Right ventricle myocardium inferior (tissue), 1 donor: ENCODE data around the gene AMIGO3. TPM values are rescaled to one million over a fixed set of nuclear protein-coding genes. Genes with fewer than 3 reads are reported as not detected.
"Not testable (repeated sequence)": the region's sequence is repeated elsewhere in the genome, so short reads cannot be mapped to it uniquely, and the experiment has no call there.

Experiments
- ATAC-seq: fragments of 200-7000 bp; cut with Tn5 transposase; one replicate; pipeline ENCODE4 v1.9.1; 2020; ENCODE audit warnings: mild to moderate bottlenecking, moderate library complexity
- DNase-seq: peaks from one replicate; pipeline ENCODE4 v3.0.0; 2021; ENCODE audit errors: missing footprints
- intact Hi-C: fragments of 100-400 bp; cut with DNase I; formaldehyde crosslinking; loops from one replicate; pipeline ENCODE4 v1.11.0; 2022
- long read RNA-seq: library from polyadenylated mRNA; unstranded; transcript quantifications from one replicate; pipeline ENCODE4 v2.0.0, GENCODE V29; 2021
- total RNA-seq: library from RNA; stranded (reverse); fragmentation: NEBNext Ultra II Directional; extraction: Animal tissue kit (Norgen Biotek cat#: 25700); gene quantifications from one replicate; pipeline ENCODE4 v1.2.1, GENCODE V29; 2021
- donor health status: DM: no; HTN: yes; CAD: no; lungs with severe emphysema.

Gene AMIGO3
- not detected for total RNA-seq
- long read RNA-seq, partial matches to known transcripts = 0 of 2 reads
- long read RNA-seq, other reads (novel, unspliced or antisense) = 0 of 2 reads

- peak; percentile 76 for ATAC-seq
- peak; percentile 99 for DNase-seq
- intact Hi-C loops = no loop called here
Measured at GRCh38 chr3:49719214-49719884, at the start of gene AMIGO3. Gene AMIGO3 (minus strand): TSS chr3:49719684. CDS start chr3:49719465, 219 bp downstream.

- no peak for DNase-seq
- no peak for ATAC-seq
- intact Hi-C loops = no loop called here
Measured at GRCh38 chr3:49763981-49764380, 44.5 kb upstream of the AMIGO3 start.

DNA sequence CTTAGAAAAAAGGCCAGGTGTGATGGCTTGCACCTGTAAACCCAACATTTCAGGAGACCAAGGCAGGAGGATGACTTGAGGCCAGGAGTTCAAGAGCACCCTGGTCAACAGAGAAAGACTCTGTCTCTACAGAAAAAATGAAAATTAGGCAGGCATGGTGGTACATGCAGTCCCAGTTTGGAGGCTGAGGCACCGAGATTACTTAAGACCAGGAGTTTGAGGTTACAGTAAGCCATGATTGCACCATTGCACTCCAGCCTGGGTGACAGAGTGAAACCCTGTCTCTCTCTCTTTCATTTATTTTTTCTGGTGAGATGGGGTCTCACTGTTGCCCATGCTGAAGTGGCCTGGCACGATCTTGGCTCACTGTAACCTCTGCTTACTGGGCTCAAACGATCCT lies 42.2 kb upstream of the AMIGO3 start:
- ATAC-seq = no peak
- intact Hi-C loops = no loop called here
- no peak for DNase-seq

DNA sequence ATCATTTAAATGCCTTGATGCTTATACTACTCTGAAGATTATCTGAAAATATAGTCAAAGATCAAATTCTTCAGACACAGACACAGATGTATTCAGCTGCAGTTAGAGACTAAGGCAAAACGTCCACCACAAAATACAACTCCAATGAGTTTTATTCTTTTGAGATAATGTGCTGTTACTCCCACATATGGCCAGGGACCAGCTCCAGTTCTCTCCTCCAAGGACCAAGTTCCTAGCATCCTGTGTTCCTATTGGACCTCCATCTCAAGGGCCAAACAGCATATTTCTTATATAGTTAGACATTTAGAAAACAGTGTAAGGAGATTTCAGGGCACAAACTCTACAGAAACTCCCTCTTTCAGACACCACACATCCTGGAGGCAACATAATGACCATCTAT lies 39.7 kb upstream of the AMIGO3 start:
- DNase-seq (no peak), ATAC-seq (no peak)
- intact Hi-C loops = no loop called here

- DNase-seq (no peak), ATAC-seq (no peak)
- intact Hi-C loops = no loop called here
Measured at GRCh38 chr3:49757197-49757596, 37.7 kb upstream of the AMIGO3 start.

- intact Hi-C loops = no loop called here
- DNase-seq = no peak
- no peak for ATAC-seq
Measured at GRCh38 chr3:49756036-49756435, 36.6 kb upstream of the AMIGO3 start.

DNA sequence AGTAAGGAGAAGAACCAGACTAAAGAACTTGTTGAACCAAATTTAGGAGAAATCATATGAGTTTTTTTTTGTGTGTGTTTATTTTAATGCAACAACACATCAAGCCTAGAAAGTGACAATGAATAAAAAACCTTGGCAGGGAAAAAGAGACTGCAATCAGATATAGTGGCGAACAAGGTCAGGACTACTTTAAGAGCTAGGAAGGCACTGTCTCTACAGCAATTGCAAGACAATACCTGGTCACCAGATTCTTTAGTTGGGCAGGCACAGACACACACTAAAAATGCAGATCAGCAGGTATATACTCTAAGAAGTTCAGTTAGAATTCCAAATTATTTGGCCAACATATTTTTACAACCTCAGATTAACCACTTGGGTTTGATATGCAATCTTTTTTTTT lies 35.1 kb upstream of the AMIGO3 start:
- DNase-seq (no peak), ATAC-seq (no peak)
- intact Hi-C loops = no loop called here

DNA sequence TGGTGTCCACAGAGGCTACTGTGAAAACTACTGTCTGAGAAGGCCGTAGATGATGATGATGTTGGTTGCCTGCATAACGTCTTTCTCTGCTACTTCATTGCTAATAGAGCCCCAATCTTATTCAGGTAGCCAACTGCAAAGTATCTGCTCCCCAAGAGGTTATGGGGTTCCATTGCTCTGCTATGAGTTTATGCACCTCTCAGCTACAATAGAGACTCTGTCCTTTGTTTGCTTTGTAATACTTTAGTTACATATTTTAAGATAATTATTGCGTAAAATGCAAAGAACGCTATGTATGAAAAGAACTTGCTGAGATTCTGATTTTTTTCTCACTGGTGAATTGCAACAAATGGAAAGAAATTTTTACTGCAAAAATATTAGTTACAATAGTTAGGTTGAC lies 32.0 kb upstream of the AMIGO3 start:
- intact Hi-C loops = no loop called here
- DNase-seq (no peak), ATAC-seq (no peak)

GRCh38 chr3:49750056-49750455 lies 30.6 kb upstream of the AMIGO3 start:
- intact Hi-C loops = no loop called here
- DNase-seq = no peak
- ATAC-seq = no peak

DNA sequence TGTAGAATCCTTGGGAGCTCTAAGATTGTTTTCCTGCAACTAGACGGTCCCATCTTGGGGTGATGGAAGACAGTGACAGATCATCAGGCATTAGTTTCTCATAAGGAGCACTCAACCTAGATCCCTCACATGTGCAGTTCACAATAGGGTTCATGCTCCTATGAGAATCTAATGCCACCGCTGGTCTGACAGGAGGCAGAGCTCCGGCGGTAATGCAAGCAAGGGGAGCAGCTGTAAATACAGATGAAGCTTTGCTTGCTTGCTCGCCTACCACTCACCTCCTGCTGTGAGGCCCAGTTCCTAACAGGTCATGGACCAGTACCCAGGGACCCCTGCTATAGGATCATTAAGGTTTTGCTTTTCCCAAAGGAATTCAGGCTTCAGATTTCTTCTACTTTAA lies 29.4 kb upstream of the AMIGO3 start:
- DNase-seq, ATAC-seq, intact Hi-C loops: not testable (repeated sequence)

- no peak for ATAC-seq
- intact Hi-C loops = no loop called here
- no peak for DNase-seq
Measured at GRCh38 chr3:49747792-49748480, 28.5 kb upstream of the AMIGO3 start.

- DNase-seq (no peak), ATAC-seq (no peak)
- intact Hi-C loops = no loop called here
Measured at GRCh38 chr3:49745986-49746385, 26.5 kb upstream of the AMIGO3 start.

- intact Hi-C loops = no loop called here
- ATAC-seq (no peak), DNase-seq (no peak)
Measured at GRCh38 chr3:49740427-49740826, 20.9 kb upstream of the AMIGO3 start.

DNA sequence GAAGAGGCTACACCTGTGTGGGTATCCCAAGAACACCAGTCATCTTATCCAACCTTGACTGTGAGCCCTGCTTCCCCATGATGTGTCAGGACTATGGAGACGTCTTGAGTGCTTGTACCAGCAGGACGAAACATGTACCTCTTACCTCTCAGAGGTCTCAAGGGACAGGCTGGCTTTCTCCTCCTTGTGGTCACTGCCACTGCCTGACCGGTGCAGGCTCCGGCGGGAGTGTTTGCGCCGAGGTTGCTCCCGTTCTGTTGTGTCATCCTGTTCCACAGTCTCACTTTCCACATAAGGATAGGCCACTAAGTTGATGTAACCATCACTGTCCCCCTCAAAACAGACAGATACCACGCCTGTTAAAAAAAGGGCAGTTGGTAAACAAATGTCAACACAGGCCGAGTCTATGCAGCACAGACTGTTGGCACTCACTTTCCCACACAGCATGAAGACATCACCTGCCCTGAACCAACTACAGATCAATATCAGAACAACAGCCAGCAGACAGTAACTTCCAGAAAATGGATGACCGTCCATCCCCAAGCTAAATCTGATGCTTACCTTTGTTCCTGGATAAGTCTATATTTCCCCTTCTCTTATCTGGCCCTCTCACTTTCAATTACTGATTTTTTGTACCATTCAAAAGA lies 18.7 kb upstream of the AMIGO3 start:
- DNase-seq (no peak), ATAC-seq (no peak)
- intact Hi-C loops = no loop called here

GRCh38 chr3:49734752-49735151 lies 15.3 kb upstream of the AMIGO3 start:
- ATAC-seq = no peak
- DNase-seq = no peak
- intact Hi-C loops = no loop called here

- ATAC-seq = no peak
- intact Hi-C loops = no loop called here
- no peak for DNase-seq
Measured at GRCh38 chr3:49733551-49733950, 14.1 kb upstream of the AMIGO3 start.

DNA sequence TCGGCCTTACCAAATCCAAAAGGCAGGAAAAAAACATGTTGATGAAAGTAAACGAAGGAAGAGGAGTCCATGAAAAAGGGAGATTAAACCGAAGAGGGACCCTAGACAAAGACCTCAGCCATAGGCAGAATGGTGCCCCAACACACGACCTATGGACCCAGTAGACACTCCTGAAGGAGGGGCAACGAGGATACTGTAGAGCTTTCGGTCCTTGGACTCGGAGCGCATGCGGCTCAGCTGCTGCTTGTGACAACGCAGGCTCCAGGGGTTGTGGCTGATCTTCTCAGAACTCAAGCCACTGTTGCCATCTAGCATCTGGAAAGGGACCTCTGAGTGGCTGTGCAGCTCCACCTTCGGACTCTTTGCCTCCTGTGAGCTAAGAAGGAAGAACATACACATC lies 13.1 kb upstream of the AMIGO3 start:
- DNase-seq (no peak), ATAC-seq (no peak)
- intact Hi-C loops = no loop called here

DNA sequence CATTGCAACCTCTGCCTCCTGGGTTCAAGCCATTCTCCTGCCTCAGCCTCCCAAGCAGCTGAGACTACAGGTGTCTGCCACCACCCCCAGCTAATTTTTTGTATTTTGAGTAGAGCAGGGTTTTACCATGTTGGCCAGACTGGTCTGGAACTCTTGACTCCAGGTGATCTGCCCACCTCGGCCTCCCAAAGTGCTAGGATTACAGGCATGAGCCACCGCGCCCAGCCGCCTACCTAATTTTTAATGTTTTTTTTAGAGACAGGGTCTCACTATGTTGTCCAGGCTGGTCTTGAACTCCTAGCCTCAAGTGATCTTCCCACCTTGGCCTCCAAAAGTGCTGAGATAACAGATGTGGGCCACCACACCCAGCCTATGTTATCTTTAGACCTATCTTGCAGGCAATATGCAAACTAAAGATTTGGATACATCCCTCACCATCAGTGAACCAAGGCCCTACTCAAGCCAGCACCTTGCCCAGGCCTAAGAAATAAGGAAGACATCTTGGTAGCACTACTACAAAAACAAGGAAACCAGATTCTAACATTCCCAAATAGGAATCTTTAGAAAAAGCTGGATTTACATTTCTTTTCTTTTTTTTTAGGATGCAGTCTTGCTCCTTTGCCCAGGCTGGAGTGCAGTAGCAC lies 10.6 kb upstream of the AMIGO3 start:
- ATAC-seq = no peak
- intact Hi-C loops = no loop called here
- DNase-seq = no peak

DNA sequence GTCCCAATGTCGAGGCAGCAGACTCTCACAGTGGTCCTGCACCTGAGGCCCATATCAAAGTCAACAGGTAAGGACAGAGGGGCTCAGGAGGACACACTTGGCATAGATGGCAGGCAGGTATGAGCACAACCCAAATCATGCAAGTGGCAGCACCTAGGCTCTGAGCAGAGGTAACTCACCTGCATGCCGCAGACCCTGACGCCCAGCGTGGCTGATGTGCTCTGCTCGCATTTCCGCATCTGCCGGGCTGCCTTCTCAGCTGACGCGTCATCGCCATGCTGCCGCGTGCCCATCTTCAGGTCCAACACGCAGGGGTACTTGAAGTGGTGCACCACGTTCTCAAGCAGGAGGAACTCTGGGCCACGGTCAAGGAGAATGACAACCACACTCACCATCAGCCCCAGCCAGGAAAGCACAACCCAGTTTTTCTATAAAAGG lies 8.5 kb upstream of the AMIGO3 start:
- intact Hi-C loops = no loop called here
- ATAC-seq = no peak

More for the DNA sequence above, 8.5 kb upstream of the AMIGO3 start:
- DNase-seq = no peak
